ENCODE results near the gene TEK.

Gene TEK

DNA sequence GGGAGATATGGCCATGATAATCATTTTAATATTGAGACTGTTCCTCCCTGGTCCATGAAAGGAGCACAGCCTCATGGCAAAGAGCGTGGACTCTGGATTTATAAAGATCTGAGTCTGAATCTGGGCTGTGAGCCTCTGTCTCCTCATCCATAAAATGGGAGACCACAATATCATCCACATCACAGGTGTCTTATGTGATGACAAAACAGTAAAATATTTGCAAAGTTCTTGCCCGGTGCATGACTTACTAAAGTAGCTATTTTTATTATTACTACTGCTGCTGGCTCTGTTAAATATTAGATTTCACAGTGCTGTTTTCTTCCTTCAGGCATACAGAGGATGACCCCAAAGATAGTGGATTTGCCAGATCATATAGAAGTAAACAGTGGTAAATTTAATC, 74.1 kb downstream of the TEK start:
- Mint-ChIP-seq H3K4me1 (no peaks in the 10 kb centered on the region), H3K9me3 (peaks cover 2 to 5% of the 10 kb centered on the region in 2 donors), H3K27ac (no peak overlapping the region), H3K4me3 (no peak overlapping the region), H3K27me3 (peaks cover 11% of the 10 kb centered on the region)
- no peak for DNase-seq
- no peak for ATAC-seq

DNA sequence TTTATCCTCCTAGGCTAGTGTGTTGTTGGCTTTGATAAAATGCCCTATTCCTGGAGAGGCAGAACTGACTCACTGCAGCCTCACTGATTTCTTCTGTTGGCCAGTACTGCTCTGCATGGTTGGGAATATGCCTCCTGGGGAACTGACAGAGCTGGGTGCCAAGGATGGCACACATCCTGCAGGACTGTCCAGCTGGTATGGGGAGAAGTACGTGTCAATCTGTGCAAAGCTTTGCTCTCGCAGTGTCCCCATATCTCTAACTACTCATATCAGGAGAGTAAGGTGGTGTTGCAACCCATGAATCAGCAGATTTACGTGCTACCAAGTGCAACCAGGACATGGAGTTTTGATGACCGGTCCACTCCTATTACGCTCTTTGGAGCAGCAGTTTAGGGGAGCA, 74.7 kb downstream of the TEK start:
- H3K27ac Mint-ChIP-seq, result no peak overlapping the region
- DNase-seq, result no peak
- H3K9me3 Mint-ChIP-seq, result peaks cover 0 to 4% of the 10 kb centered on the region in 2 donors
- H3K4me3 Mint-ChIP-seq, result no peak overlapping the region
- peaks cover 13% of the 10 kb centered on the region for H3K27me3 Mint-ChIP-seq
- ATAC-seq, result no peak
- no peaks in the 10 kb centered on the region for H3K4me1 Mint-ChIP-seq

DNA sequence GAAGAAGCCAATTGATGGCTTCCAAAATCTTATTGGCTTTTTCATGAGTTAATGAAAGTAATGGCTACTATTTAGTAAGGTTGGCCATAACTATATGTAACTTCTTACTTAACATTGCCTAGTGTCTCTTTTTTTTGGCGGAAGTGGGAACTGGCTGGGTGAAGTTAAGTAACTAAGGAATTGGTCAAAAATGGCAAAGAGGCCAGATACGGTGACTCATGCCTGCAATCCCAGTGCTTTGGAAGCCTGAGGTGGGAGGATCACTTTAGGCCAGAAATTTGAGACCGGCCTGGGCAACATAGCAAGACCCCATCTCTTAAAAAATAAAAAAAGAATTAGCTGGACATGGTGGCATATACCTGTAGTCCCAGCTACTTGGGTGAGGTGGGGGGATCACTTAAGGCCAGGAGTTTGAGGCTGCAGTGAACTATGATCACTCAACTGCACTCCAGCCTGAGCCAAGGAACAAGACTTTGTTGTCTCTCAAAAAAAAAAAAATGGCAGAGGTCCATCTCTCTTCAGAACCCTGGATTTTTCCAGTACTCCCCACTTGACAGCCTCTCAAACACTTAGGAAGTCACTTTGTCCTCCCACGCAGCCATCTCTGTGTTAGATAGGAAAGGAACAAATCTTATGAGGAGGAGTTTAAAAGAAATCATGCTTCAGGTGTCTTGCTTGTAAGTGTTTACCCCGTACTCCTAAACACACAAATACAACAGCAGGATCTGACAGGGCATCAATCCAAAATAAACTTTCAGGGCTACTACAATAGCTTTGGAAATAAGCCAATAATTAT, 75.7 kb downstream of the TEK start:
- Mint-ChIP-seq H3K27ac (no peak overlapping the region), H3K27me3 (peaks cover 24% of the 10 kb centered on the region), H3K4me1 (no peaks in the 10 kb centered on the region), H3K4me3 (no peak overlapping the region), H3K9me3 (no peaks in the 10 kb centered on the region)
- DNase-seq (no peak), ATAC-seq (no peak)

DNA sequence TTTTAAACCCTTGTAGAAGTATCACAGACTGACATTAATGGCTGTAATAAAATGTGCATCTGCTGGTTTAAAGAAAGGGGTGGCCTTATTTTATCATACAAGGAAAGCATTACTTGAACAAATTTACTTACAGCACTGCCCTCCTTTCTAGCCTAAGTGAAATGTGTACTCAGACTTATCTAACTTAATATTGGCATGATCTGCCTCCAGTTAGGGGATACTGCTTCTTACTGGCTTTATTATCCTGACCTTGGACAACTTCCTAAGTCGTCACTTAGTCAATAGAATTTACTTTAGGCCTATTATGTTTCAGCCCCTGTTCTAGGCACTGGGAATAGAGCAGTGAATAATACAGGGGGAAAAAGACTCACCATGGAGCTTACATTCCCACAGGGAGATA, 79.4 kb downstream of the TEK start:
- no peak for ATAC-seq
- Mint-ChIP-seq H3K27ac (no peak overlapping the region), H3K4me1 (no peaks in the 10 kb centered on the region), H3K4me3 (no peak overlapping the region), H3K27me3 (peaks cover 26% of the 10 kb centered on the region), H3K9me3 (no peaks in the 10 kb centered on the region)
- no peak for DNase-seq

DNA sequence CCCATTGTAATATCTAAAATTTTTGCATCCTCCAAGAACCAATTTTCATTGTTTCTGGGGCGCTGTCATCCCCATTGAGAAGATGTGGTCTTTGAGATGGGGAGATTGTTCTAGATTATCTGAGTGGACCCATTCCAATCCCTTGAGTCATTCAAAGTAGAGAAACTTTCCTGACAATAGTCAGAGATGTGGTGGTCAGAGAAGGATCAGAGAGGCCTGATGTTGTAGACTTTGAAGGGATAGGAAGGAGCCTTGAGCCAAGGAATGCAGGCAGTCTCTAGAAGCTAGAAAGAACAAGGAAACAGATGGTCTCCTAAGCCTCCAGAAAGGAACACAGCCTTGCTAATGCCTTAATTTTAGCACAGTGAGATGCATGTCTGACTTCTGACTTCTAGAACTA, 80.4 kb downstream of the TEK start:
- peaks cover 8% of the 10 kb centered on the region for H3K4me1 Mint-ChIP-seq
- ATAC-seq, result no peak
- H3K9me3 Mint-ChIP-seq, result no peaks in the 10 kb centered on the region
- H3K27me3 Mint-ChIP-seq, result peaks cover 26% of the 10 kb centered on the region
- no peak overlapping the region for H3K27ac Mint-ChIP-seq
- DNase-seq, result no peak
- H3K4me3 Mint-ChIP-seq, result no peak overlapping the region

DNA sequence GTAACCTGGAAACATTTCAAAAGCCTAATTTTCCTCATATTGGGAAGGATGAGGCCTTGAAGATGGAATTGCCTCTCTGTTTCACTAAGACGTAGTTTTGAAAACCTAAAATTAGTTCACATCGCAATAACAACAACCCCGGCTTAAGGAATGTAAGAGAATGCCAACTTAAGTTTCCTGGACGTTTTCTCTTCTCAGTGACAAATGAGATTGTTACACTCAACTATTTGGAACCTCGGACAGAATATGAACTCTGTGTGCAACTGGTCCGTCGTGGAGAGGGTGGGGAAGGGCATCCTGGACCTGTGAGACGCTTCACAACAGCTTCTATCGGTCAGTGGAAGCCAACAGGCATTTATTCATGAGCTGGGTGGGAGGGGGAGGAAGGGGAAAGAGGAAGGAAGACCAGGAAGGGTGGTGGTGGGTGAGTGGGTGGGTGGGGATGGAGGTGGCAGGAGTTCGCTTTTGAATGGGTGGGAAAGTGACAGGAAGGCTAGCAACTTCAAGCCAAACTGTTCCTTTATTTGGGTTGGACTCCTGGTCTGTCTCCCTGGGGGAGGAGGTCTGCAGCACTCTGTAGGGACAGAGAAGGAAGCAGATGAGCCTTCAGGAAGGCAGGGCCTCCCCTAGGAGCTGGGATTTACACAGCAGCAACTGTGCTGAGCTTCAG, 83.4 kb downstream of the TEK start:
- DNase-seq (no peak), ATAC-seq (no peak)
- Mint-ChIP-seq H3K27ac (no peak overlapping the region), H3K27me3 (peaks cover 33% of the 10 kb centered on the region), H3K4me1 (peaks cover 12% of the 10 kb centered on the region), H3K4me3 (no peak overlapping the region), H3K9me3 (no peaks in the 10 kb centered on the region)

DNA sequence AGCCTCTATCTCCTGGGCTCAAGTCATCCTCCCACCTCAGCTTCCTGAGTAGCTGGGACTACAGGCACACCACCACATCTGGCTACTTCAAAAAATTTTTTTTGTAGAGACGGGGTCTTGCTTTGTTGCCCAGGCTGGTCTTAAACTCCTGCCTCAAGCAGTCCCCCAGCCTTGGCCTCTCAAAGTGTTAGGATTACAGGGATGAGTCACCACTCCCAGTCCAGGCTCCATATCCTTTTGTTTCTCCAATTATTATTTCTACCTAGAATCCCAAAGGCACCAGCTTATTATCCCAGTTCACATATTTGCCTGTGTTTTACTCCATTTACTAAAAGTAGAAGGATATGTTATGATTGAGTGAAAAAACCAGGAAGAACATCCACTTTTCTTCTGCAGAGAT, 84.9 kb downstream of the TEK start:
- DNase-seq (no peak), ATAC-seq (no peak)
- no peaks in the 10 kb centered on the region for H3K9me3 Mint-ChIP-seq
- peak overlapping the region in 1 of 2 donors; percentile 41 for H3K27ac Mint-ChIP-seq
- H3K4me3 Mint-ChIP-seq, result no peak overlapping the region
- H3K27me3 Mint-ChIP-seq, result peaks cover 26% of the 10 kb centered on the region
- H3K4me1 Mint-ChIP-seq, result peaks cover 12% of the 10 kb centered on the region

DNA sequence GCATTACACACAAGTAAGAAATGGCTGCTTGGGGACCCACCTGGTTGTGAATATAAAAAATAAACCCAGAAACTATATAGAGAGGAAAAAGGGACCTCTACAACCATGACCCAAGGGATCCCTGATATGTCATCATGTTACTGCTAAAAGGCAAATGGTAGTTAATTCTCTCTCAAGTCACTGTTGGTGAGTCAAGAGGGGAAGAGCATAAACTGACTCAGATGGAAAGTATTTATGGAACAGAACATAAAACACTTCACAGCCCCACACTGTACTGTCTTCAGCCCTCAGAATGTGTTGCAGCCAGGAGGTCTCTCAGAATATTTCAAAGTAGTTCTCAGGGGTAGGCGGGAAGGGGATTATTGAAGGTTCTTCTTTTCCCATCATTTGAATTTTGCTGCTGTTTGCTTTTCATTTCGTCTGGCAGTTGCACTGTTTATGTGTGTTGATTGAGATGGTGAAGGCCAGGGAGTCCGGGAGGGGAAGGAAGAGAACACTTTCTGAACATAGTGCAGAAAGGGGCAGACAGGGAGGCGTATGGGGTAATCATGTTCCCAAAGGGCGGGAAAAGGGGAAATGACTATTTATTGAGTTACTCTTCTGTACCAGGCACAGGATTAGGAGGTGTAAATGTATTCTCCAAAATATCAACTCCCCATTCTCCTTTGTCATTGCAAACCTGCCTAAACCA, 85.5 kb downstream of the TEK start:
- Mint-ChIP-seq H3K27ac (no peak overlapping the region), H3K27me3 (peaks cover 20% of the 10 kb centered on the region), H3K4me1 (peaks cover 12% of the 10 kb centered on the region), H3K9me3 (no peaks in the 10 kb centered on the region), H3K4me3 (no peak overlapping the region)
- ATAC-seq (peak; percentile 69), DNase-seq (no peak)

DNA sequence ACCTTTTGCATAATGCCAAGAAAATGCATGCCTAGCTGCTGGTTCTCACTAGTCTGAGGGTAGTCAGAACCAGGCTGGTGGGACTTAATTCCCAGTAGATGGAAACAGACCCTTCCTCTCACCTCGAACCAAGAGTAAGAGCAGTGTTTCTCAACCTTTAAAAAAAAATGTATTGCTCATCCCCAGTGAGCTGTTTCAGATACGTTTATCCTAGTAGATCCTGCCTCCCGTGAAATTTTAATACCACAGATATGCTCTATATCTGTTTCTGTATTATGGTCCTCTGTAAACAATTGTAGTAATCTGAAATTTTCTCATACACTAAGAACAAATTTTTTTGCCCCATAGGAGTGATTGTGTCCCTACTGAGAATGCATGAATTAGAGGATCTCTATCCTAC, 86.2 kb downstream of the TEK start:
- Mint-ChIP-seq H3K27me3 (peaks cover 21% of the 10 kb centered on the region), H3K4me1 (peaks cover 12% of the 10 kb centered on the region), H3K27ac (no peak overlapping the region), H3K9me3 (no peaks in the 10 kb centered on the region), H3K4me3 (no peak overlapping the region)
- ATAC-seq (no peak), DNase-seq (no peak)

DNA sequence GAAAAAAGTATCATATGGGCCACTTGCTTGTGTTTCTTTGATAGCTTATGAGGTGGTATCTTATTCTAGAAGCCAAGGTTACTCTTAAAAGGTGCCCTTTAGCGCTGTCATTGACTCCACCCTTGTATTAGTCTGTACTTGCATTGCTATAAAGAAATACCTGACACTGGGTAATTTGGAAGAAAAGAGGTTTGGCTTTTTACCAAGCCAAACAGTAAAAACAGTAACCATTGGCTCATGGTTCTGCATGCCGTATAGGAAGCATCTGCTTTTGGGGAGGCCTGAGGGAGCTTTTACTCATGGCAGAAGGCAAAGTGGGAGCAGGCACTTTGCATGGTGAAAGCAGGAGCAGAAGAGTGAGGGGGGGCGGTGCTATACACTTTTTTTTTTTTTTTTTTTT, 87.4 kb downstream of the TEK start:
- no peak for ATAC-seq
- Mint-ChIP-seq H3K4me1 (peaks cover 12% of the 10 kb centered on the region), H3K27ac (no peak overlapping the region), H3K4me3 (no peak overlapping the region), H3K27me3 (peaks cover 23% of the 10 kb centered on the region), H3K9me3 (no peaks in the 10 kb centered on the region)
- DNase-seq, result no peak

DNA sequence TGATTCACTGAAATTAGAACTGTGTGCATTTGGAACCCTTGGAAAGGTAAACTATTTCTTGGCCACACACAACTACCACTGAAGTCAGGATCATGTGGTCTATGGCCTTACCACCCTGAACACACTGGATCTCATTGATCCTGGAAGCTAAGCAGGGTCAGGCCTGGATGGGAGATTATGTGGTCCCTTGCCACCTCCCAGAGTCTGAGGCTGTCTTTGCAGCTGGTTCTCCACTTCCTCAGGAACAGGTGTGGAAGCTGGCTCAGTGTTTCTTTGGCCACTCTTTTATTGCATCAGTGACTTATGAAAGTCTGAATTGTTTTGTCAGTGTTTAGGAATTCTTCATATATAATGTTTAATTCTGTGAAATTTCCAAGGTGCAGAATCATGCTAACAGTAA, 89.2 kb downstream of the TEK start:
- H3K9me3 Mint-ChIP-seq, result no peaks in the 10 kb centered on the region
- no peak overlapping the region for H3K4me3 Mint-ChIP-seq
- no peak for DNase-seq
- H3K27ac Mint-ChIP-seq, result no peak overlapping the region
- peaks cover 12% of the 10 kb centered on the region for H3K4me1 Mint-ChIP-seq
- no peak for ATAC-seq
- peaks cover 31% of the 10 kb centered on the region for H3K27me3 Mint-ChIP-seq

DNA sequence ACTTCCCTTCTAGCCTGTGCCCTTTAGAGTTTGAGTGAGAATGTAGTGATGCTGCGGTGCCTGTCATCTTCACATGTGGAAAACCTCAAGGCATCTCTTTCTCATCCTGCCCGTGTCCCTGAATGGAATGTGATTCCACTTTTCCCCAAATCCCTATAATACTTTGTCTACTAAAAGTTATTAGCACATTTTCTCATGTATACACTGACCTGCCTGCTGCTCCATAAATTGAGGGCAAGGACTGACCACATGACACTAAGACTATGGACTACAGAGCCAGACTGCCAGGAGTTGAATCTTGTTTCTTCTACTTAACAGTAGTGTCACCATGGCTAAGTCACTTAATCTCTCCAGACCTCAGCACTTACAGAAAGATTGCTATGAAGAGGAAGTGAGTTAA, 93.0 kb downstream of the TEK start:
- H3K4me3 Mint-ChIP-seq, result no peak overlapping the region
- ATAC-seq, result no peak

DNA sequence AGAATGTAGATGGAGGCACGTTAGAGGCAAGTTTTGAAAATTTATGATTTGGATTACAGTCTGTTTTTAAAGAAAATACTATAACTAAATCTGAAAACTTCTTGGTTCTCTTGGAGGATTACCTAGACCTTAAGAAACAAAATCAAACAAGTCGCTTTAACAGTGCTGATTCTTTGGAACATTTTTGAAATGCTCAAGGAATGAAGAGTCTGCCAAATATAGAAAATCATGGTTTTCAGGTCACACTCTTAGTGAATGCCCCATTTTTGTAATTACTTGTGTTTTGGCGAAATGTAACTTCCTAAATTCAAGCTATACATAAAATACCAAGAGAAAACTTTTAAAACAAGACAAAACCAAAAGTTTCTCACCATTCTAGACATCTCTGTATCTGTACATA, 94.8 kb downstream of the TEK start:
- Mint-ChIP-seq H3K27ac (no peak overlapping the region), H3K9me3 (no peaks in the 10 kb centered on the region), H3K4me1 (no peaks in the 10 kb centered on the region), H3K4me3 (no peak overlapping the region), H3K27me3 (peaks cover 16% of the 10 kb centered on the region)
- no peak for ATAC-seq
- no peak for DNase-seq

More for the DNA sequence above, 93.0 kb downstream of the TEK start:
- no peak for DNase-seq
- H3K4me1 Mint-ChIP-seq, result no peaks in the 10 kb centered on the region
- H3K27me3 Mint-ChIP-seq, result peaks cover 16% of the 10 kb centered on the region
- H3K9me3 Mint-ChIP-seq, result no peaks in the 10 kb centered on the region
- H3K27ac Mint-ChIP-seq, result no peak overlapping the region

DNA sequence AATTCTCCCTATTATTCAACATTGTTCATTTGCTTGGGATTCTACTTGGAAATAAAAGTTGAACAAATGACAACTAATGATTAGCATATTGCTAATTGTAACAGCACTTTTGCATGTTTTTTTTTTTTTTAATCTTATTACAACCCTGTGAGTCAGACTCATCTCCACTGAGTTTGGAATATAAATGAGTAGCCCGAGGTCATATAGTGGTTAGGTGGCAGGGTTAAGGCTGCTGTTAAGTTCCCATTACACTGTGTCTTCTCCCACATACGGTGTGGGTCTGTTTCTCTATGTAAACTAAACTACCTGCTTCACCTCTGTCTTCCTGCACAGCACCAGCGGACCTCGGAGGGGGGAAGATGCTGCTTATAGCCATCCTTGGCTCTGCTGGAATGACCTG, 95.6 kb downstream of the TEK start:
- no peak overlapping the region for H3K27ac Mint-ChIP-seq
- DNase-seq (no peak), ATAC-seq (no peak)
- H3K27me3 Mint-ChIP-seq, result peaks cover 16% of the 10 kb centered on the region
- no peaks in the 10 kb centered on the region for H3K9me3 Mint-ChIP-seq
- H3K4me1 Mint-ChIP-seq, result no peaks in the 10 kb centered on the region
- H3K4me3 Mint-ChIP-seq, result no peak overlapping the region

DNA sequence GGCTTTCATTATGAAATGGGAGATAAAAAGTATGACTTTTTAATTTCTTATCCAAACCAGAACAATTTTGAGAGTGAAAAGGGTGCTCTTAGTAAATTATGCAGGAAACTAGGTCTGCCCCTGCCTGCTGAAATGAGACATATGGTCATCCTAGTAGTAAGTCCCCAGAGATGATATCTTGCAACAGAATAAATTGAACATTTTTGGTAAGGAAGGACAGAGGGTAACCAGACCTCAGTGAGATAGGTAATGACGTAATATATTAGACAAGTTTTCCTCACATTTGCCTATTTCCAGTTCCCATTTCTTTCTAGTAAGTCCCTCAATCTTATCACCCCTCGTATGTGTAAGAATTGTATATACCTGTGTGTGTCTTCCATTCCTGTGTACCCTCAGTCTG, 96.2 kb downstream of the TEK start:
- H3K27me3 Mint-ChIP-seq, result peaks cover 9% of the 10 kb centered on the region
- H3K4me1 Mint-ChIP-seq, result no peaks in the 10 kb centered on the region
- H3K9me3 Mint-ChIP-seq, result no peaks in the 10 kb centered on the region
- no peak for DNase-seq
- ATAC-seq, result no peak
- H3K27ac Mint-ChIP-seq, result no peak overlapping the region
- H3K4me3 Mint-ChIP-seq, result no peak overlapping the region

DNA sequence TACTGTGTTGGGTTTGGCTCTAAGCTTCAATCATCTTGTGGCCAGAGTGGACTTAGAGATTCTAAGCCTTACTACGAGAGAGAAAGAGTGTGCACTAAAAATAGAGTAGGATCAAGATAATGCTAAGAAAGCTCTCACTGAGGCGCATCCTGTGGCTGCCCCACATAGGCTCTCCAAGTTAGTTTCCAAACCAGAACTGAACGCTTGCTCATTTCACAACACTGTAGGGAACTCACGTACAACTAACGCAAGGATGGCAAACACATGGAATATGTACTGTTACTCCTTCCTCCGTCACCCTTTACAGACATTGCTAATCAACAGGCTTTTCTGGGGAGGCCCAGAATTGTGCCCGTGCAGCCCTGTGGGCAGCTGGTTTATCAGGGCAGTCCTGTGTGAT, 97.0 kb downstream of the TEK start:
- H3K9me3 Mint-ChIP-seq, result no peaks in the 10 kb centered on the region
- H3K27ac Mint-ChIP-seq, result no peak overlapping the region
- ATAC-seq (no peak), DNase-seq (no peak)
- H3K4me3 Mint-ChIP-seq, result no peak overlapping the region
- H3K4me1 Mint-ChIP-seq, result no peaks in the 10 kb centered on the region
- peaks cover 8% of the 10 kb centered on the region for H3K27me3 Mint-ChIP-seq
